ENCODE results near the gene LHPP.

- TF ChIP-seq POLR2A (IDR thresholded peaks at IDR 0.05; ENCODE audit: low read depth, low read length) (no peak), POLR2AphosphoS5 (IDR thresholded peaks at IDR 0.05; ENCODE audit: low read depth, low read length) (no peak), PAX5 (IDR thresholded peaks at IDR 0.05; ENCODE audit: insufficient read depth, low read length, severe bottlenecking) (no peak), TAF1 (IDR thresholded peaks at IDR 0.05; ENCODE audit: low read depth, low read length) (no peak)
Observed at GRCh38 chr10:124604214-124605000, 142.8 kb downstream of the LHPP start.
